Stimulated activated CD8-positive, alpha-beta memory T cell treated with anti-CD3 and anti-CD28 coated beads, Interleukin-12 subunit alpha, Interleukin-12 subunit beta, amount 100 ng/mL, for 24 hours (primary cell): ENCODE measurements around the gene SOX8.

Experiments used
- DNase-seq: peaks from one replicate; pipeline ENCODE4 v3.0.0-alpha.2; 2020; ENCODE audit errors: extremely low read depth

SOX8 gene

GRCh38 chr16:986925-987582 is 5.5 kb downstream of the SOX8 start:
- no peak for DNase-seq

- DNase-seq: no peak
These were observed 6.3 kb downstream of the SOX8 start for GRCh38 chr16:987906-988305.

- DNase-seq: no peak
These were observed 7.1 kb downstream of the SOX8 start for GRCh38 chr16:988471-989353.

- DNase-seq: no peak
These were observed 7.8 kb downstream of the SOX8 start for GRCh38 chr16:989354-989814.

- no peak for DNase-seq
These were observed 9.1 kb downstream of the SOX8 start for GRCh38 chr16:990516-991291.

GRCh38 chr16:991345-991744 is 9.8 kb downstream of the SOX8 start:
- no peak for DNase-seq

GRCh38 chr16:991773-992172 is 10.2 kb downstream of the SOX8 start:
- no peak for DNase-seq

GRCh38 chr16:993731-994130 is 12.2 kb downstream of the SOX8 start:
- DNase-seq: no peak

GRCh38 chr16:995087-995486 is 13.5 kb downstream of the SOX8 start:
- DNase-seq: no peak

- no peak for DNase-seq
These were observed 14.2 kb downstream of the SOX8 start for GRCh38 chr16:995783-996182.

GRCh38 chr16:996681-997080 is 15.1 kb downstream of the SOX8 start:
- no peak for DNase-seq

GRCh38 chr16:997440-998051 is 16.0 kb downstream of the SOX8 start:
- no peak for DNase-seq

- no peak for DNase-seq
These were observed 16.6 kb downstream of the SOX8 start for GRCh38 chr16:998211-998610.

- no peak for DNase-seq
These were observed 17.0 kb downstream of the SOX8 start for GRCh38 chr16:998615-999014.

- DNase-seq: no peak
These were observed 18.1 kb downstream of the SOX8 start for GRCh38 chr16:999677-1000076.

- no peak for DNase-seq
These were observed 19.0 kb downstream of the SOX8 start for GRCh38 chr16:1000608-1001007.

GRCh38 chr16:1001096-1001495 is 19.5 kb downstream of the SOX8 start:
- no peak for DNase-seq

GRCh38 chr16:1002399-1003166 is 21.0 kb downstream of the SOX8 start:
- peak; percentile 63 for DNase-seq

GRCh38 chr16:1003391-1004347 is 22.1 kb downstream of the SOX8 start:
- DNase-seq: no peak

GRCh38 chr16:1005286-1005685 is 23.7 kb downstream of the SOX8 start:
- no peak for DNase-seq
